HepG2 (cell line): ENCODE data around the gene FNDC8. TPM values are rescaled to one million over a fixed set of nuclear protein-coding genes. Genes with fewer than 3 reads are reported as not detected.
A peak's percentile ranks its signal among the peaks of the same experiment; 100 is the strongest.

Experiments
- MIER2 ChIP-seq: IDR thresholded peaks from 2 replicates; pipeline ENCODE4 v1.6.1; 2016; ENCODE audit warnings: missing biosample characterization, missing genetic modification reagents
- PTBP1 ChIP-seq: fragments of 200-400 bp; formaldehyde crosslinking; IDR thresholded peaks from 2 replicates; pipeline ENCODE4 v1.6.1; 2018; ENCODE audit warnings: low read length, low read depth; ENCODE audit not compliant: poor library complexity, severe bottlenecking
- SP5 ChIP-seq: IDR thresholded peaks from 2 replicates; pipeline ENCODE4 v1.6.1; 2016; ENCODE audit warnings: low read depth, borderline replicate concordance
- TEAD2 ChIP-seq: sonication (generic); formaldehyde crosslinking; IDR thresholded peaks from 2 replicates; pipeline ENCODE4 v1.9.0; 2021; ENCODE audit warnings: missing genetic modification reagents
- ZBTB7A ChIP-seq: sonication (generic); formaldehyde crosslinking; IDR thresholded peaks from 2 replicates; pipeline ENCODE4 v1.8.0; 2022; ENCODE audit warnings: mild to moderate bottlenecking, missing genetic modification reagents
- ZBTB7B ChIP-seq: sonication (generic); formaldehyde crosslinking; IDR thresholded peaks from 2 replicates; pipeline ENCODE4 v1.4.0; 2020; ENCODE audit warnings: missing genetic modification reagents
- ZFP36L2 ChIP-seq: sonication (generic); formaldehyde crosslinking; IDR thresholded peaks from 2 replicates; pipeline ENCODE4 v1.4.0; 2020; ENCODE audit warnings: missing genetic modification reagents
- ZNF230 ChIP-seq: sonication (generic); formaldehyde crosslinking; IDR thresholded peaks from 2 replicates; pipeline ENCODE4 v1.4.0; 2020; ENCODE audit warnings: mild to moderate bottlenecking, missing genetic modification reagents
- ZNF350 ChIP-seq: sonication (generic); formaldehyde crosslinking; IDR thresholded peaks from 2 replicates; pipeline ENCODE4 v1.4.0; 2020; ENCODE audit warnings: mild to moderate bottlenecking, low read depth, missing genetic modification reagents, borderline replicate concordance
- ZNF558 ChIP-seq: sonication (generic); formaldehyde crosslinking; IDR thresholded peaks from 2 replicates; pipeline ENCODE4 v1.9.0; 2022; ENCODE audit warnings: mild to moderate bottlenecking, missing genetic modification reagents, borderline replicate concordance
- ZSCAN21 ChIP-seq: sonication (generic); formaldehyde crosslinking; IDR thresholded peaks from 2 replicates; pipeline ENCODE4 v1.8.0; 2022; ENCODE audit warnings: mild to moderate bottlenecking, missing genetic modification reagents, moderate library complexity, borderline replicate concordance
- polyA plus RNA-seq, 8 experiments: library from polyadenylated mRNA; depleted of rRNA in 3 of 8; stranded (reverse) in 7 of 8; unstranded in 1 of 8; fragments of >200 nt; fragmentation: Illumina TruSeq in 4 of 8; extraction: Trizol in 4 of 8; gene quantifications; 2 replicates each; pipeline versions ENCODE4 v1.2.1 to v1.2.3, GENCODE V29; 2011 to 2016; ENCODE audit warnings: low read depth in 4 of 8, missing spikeins in 1 of 8, mixed read lengths in 1 of 8; ENCODE audit not compliant: insufficient read depth in 1 of 8
- total RNA-seq, 5 experiments: library from RNA; depleted of rRNA; stranded (reverse); fragments of >200 nt; fragmentation: Illumina TruSeq; extraction: Trizol; gene quantifications; 2 replicates each; pipeline ENCODE4 v1.2.3, GENCODE V29; 2016; ENCODE audit warnings: low read depth in 1 of 5
- TF ChIP-seq, protein P1 (sequence below): sonication (generic); formaldehyde crosslinking; conservative IDR thresholded peaks from 2 replicates; pipeline ENCODE4 v1.4.0; 2020; ENCODE audit warnings: mild to moderate bottlenecking, missing genetic modification reagents, moderate library complexity
- TF ChIP-seq, protein P2 (sequence below): IDR thresholded peaks from 2 replicates; pipeline ENCODE4 v1.6.1; 2016; ENCODE audit warnings: control low read depth
- TF ChIP-seq, protein P3 (sequence below): sonication (generic); formaldehyde crosslinking; IDR thresholded peaks from 2 replicates; pipeline ENCODE4 v1.8.0; 2022; ENCODE audit warnings: missing genetic modification reagents, mild to moderate bottlenecking, moderate library complexity, borderline replicate concordance
- TF ChIP-seq, protein P4 (sequence below): sonication (generic); formaldehyde crosslinking; IDR thresholded peaks from 2 replicates; pipeline ENCODE4 v1.8.0; 2022; ENCODE audit warnings: mild to moderate bottlenecking, missing genetic modification reagents, borderline replicate concordance
- TF ChIP-seq, protein P5 (sequence below): sonication (generic); formaldehyde crosslinking; IDR thresholded peaks from 2 replicates; pipeline ENCODE4 v1.4.0; 2020; ENCODE audit warnings: low read depth, mild to moderate bottlenecking, missing genetic modification reagents
- TF ChIP-seq, protein P6 (sequence below): sonication (generic); formaldehyde crosslinking; IDR thresholded peaks from 2 replicates; pipeline ENCODE4 v1.8.0; 2022; ENCODE audit warnings: mild to moderate bottlenecking, missing genetic modification reagents, moderate library complexity

Gene FNDC8
- total and polyA plus RNA-seq, 2 of the 13 experiments (the other 11 are each of a cell fraction or from before 2014, with no cell fraction given), result not detected

DNA sequence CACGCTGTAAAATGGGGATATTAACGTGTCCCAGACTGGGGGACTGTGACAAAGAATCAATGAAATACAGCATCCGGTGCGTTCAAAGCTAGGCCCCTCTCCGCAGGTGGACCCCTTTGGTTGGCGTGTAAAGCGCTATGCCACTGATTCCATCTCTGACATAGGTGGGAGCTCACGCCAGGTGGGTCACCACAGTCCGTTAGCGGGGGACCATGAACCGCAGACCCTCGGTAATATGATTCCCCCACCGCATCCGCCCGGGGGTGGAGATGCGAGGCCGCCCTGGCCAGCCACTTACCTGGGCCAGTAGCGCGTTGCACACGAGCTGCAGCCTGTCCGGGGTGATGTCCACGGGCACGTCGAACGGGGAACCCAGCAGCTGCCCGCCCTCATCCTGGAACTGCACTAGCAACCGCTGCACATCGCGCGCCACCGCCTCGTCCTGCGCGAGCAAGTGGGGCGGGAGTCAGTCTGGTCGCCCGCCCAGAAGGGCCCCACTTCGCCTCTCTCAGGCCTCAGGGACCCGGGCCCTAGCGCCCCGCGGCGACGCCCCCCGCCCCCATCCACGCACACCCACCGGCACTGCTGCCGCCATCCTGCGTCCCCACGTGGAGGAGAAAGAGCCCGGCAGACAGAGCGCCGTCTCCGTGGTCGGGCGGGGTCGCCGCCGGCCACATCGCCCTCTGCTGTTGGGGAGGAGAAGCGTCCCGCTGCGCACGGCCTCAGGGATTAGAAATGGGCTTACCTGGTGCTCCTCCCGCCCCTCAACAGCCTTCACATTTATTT lies 20.5 kb downstream of the FNDC8 start, which contains the start of gene NLE1 (continued):
- TF ChIP-seq ZNF350 (CRISPR knock-in tag) (peak; percentile 87), TEAD2 (CRISPR knock-in tag) (no peak), ZNF558 (CRISPR knock-in tag) (0 out of 2 replicates have a peak, but pooled peaks have one; percentile 58), MIER2 (CRISPR knock-in tag) (no peak), ZSCAN21 (CRISPR knock-in tag) (peak; percentile 53), ZFP36L2 (CRISPR knock-in tag) (0 out of 2 replicates have a peak, but pooled peaks have one; percentile 49), ZBTB7B (0 out of 2 replicates have a peak, but pooled peaks have one; percentile 75), ZBTB7A (CRISPR knock-in tag) (peak; percentile 82), PTBP1 (no peak), SP5 (peak; percentile 11; the same call in 1 of the 2 replicates), ZNF230 (peak; percentile 83; the same call in 1 of the 2 replicates)
- TF ChIP-seq, protein P1, sequence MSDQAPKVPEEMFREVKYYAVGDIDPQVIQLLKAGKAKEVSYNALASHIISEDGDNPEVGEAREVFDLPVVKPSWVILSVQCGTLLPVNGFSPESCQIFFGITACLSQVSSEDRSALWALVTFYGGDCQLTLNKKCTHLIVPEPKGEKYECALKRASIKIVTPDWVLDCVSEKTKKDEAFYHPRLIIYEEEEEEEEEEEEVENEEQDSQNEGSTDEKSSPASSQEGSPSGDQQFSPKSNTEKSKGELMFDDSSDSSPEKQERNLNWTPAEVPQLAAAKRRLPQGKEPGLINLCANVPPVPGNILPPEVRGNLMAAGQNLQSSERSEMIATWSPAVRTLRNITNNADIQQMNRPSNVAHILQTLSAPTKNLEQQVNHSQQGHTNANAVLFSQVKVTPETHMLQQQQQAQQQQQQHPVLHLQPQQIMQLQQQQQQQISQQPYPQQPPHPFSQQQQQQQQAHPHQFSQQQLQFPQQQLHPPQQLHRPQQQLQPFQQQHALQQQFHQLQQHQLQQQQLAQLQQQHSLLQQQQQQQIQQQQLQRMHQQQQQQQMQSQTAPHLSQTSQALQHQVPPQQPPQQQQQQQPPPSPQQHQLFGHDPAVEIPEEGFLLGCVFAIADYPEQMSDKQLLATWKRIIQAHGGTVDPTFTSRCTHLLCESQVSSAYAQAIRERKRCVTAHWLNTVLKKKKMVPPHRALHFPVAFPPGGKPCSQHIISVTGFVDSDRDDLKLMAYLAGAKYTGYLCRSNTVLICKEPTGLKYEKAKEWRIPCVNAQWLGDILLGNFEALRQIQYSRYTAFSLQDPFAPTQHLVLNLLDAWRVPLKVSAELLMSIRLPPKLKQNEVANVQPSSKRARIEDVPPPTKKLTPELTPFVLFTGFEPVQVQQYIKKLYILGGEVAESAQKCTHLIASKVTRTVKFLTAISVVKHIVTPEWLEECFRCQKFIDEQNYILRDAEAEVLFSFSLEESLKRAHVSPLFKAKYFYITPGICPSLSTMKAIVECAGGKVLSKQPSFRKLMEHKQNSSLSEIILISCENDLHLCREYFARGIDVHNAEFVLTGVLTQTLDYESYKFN (CRISPR knock-in tag), result peak; percentile 49
- TF ChIP-seq, protein P2, sequence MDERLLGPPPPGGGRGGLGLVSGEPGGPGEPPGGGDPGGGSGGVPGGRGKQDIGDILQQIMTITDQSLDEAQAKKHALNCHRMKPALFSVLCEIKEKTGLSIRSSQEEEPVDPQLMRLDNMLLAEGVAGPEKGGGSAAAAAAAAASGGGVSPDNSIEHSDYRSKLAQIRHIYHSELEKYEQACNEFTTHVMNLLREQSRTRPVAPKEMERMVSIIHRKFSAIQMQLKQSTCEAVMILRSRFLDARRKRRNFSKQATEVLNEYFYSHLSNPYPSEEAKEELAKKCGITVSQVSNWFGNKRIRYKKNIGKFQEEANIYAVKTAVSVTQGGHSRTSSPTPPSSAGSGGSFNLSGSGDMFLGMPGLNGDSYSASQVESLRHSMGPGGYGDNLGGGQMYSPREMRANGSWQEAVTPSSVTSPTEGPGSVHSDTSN (CRISPR knock-in tag), result no peak
- TF ChIP-seq, protein P3, sequence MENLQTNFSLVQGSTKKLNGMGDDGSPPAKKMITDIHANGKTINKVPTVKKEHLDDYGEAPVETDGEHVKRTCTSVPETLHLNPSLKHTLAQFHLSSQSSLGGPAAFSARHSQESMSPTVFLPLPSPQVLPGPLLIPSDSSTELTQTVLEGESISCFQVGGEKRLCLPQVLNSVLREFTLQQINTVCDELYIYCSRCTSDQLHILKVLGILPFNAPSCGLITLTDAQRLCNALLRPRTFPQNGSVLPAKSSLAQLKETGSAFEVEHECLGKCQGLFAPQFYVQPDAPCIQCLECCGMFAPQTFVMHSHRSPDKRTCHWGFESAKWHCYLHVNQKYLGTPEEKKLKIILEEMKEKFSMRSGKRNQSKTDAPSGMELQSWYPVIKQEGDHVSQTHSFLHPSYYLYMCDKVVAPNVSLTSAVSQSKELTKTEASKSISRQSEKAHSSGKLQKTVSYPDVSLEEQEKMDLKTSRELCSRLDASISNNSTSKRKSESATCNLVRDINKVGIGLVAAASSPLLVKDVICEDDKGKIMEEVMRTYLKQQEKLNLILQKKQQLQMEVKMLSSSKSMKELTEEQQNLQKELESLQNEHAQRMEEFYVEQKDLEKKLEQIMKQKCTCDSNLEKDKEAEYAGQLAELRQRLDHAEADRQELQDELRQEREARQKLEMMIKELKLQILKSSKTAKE (CRISPR knock-in tag), result 0 out of 2 replicates have a peak, but pooled peaks have one; percentile 45
- TF ChIP-seq, protein P4, sequence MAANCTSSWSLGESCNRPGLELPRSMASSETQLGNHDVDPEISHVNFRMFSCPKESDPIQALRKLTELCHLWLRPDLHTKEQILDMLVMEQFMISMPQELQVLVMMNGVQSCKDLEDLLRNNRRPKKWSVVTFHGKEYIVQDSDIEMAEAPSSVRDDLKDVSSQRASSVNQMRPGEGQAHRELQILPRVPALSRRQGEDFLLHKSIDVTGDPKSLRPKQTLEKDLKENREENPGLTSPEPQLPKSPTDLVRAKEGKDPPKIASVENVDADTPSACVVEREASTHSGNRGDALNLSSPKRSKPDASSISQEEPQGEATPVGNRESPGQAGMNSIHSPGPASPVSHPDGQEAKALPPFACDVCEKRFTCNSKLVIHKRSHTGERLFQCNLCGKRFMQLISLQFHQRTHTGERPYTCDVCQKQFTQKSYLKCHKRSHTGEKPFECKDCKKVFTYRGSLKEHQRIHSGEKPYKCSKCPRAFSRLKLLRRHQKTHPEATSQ, result 0 out of 2 replicates have a peak, but pooled peaks have one; percentile 84
- TF ChIP-seq, protein P5, sequence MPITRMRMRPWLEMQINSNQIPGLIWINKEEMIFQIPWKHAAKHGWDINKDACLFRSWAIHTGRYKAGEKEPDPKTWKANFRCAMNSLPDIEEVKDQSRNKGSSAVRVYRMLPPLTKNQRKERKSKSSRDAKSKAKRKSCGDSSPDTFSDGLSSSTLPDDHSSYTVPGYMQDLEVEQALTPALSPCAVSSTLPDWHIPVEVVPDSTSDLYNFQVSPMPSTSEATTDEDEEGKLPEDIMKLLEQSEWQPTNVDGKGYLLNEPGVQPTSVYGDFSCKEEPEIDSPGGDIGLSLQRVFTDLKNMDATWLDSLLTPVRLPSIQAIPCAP (CRISPR knock-in tag), result 0 out of 2 replicates have a peak, but pooled peaks have one; percentile 78
- TF ChIP-seq, protein P6, sequence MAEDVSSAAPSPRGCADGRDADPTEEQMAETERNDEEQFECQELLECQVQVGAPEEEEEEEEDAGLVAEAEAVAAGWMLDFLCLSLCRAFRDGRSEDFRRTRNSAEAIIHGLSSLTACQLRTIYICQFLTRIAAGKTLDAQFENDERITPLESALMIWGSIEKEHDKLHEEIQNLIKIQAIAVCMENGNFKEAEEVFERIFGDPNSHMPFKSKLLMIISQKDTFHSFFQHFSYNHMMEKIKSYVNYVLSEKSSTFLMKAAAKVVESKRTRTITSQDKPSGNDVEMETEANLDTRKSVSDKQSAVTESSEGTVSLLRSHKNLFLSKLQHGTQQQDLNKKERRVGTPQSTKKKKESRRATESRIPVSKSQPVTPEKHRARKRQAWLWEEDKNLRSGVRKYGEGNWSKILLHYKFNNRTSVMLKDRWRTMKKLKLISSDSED (CRISPR knock-in tag), result no peak
